HepG2 (cell line): ENCODE results near the gene TANGO6. TPM values are rescaled to one million over a fixed set of nuclear protein-coding genes. Genes with fewer than 3 reads are reported as not detected.

ENCODE experiments used
- ATAC-seq: fragments of 200-7000 bp; cut with Tn5 transposase; 3 replicates; pipeline ENCODE4 v1.9.1; 2020; ENCODE audit warnings: mild to moderate bottlenecking, moderate library complexity
- BruUV-seq: library from RNA; stranded (reverse); fragments of 400-500 nt; replicated peaks from 2 replicates; lab custom pipeline; 2021; lab: Mats Ljungman, UMichigan
- CTCF ChIA-PET: fragments of 300-600 bp; formaldehyde crosslinking; extraction: SDS; loops from one replicate; lab custom pipeline; 2021; ENCODE audit warnings: low total read pairs, inconsistent platforms, low intra/inter-chr PET ratio; lab: Yijun Ruan, JAX
- POLR2A ChIA-PET: fragments of 350-600 bp; sonication (Branson Sonifier 250); formaldehyde crosslinking; loops from one replicate; lab custom pipeline; 2020; ENCODE audit warnings: antibody characterized with exemption, inconsistent platforms; lab: Yijun Ruan, JAX
- DNase-seq: peaks from one replicate; pipeline ENCODE4 v3.0.0-alpha.2; 2015; ENCODE audit warnings: low spot score
- FAIRE-seq: peaks from 3 replicates; lab custom pipeline; 2011; peaks lifted over from hg19 to GRCh38; lab: Jason Lieb, UNC
- H2AFZ ChIP-seq: one replicate; pipeline ENCODE4 v1.6.1; 2011; ENCODE audit warnings: low read length, inconsistent platforms
- H3K27ac ChIP-seq: fragments of 300-600 bp; 3 replicates; pipeline ENCODE4 v1.8.0; 2011; ENCODE audit warnings: mixed run types, mild to moderate bottlenecking, mixed read lengths, low read length, inconsistent platforms; ENCODE audit not compliant: insufficient read depth; ENCODE audit errors: extremely low read length
- H3K27me3 ChIP-seq, 2 experiments: fragments of 200-600 bp in 1 of 2; 2 replicates in 1 of 2; 3 replicates in 1 of 2; pipeline versions ENCODE4 v1.6.0 to v1.8.0; 2011; ENCODE audit warnings: low read length in 2 of 2, mild to moderate bottlenecking in 2 of 2, moderate library complexity in 2 of 2, inconsistent platforms in 1 of 2; ENCODE audit not compliant: insufficient read depth in 2 of 2, control insufficient read depth in 1 of 2
- H3K36me3 ChIP-seq, 2 experiments: fragments of 200-600 bp in 1 of 2; replicated peaks in 1 of 2; 2 replicates in 1 of 2; 3 replicates in 1 of 2; pipeline versions ENCODE4 v1.5.1 to v1.8.0; 2011; ENCODE audit warnings: low read length in 2 of 2, inconsistent platforms in 1 of 2; ENCODE audit not compliant: insufficient read depth in 2 of 2, control insufficient read depth in 1 of 2
- H3K4me1 ChIP-seq: 2 replicates; pipeline ENCODE4 v1.5.1; 2012; ENCODE audit warnings: low read length, inconsistent platforms; ENCODE audit not compliant: insufficient read depth
- H3K4me2 ChIP-seq: 2 replicates; pipeline ENCODE4 v1.6.0; 2011; ENCODE audit warnings: low read depth, low read length, inconsistent platforms
- H3K4me3 ChIP-seq, 3 experiments: fragments of 200-600 bp in 1 of 3; sonication (generic), shearing (Covaris generic) in 1 of 3; replicated peaks in 1 of 3; 2 replicates each; pipeline ENCODE4 v1.5.1; 2011 to 2016; ENCODE audit warnings: low read length in 3 of 3, inconsistent platforms in 2 of 3, low read depth in 2 of 3, mild to moderate bottlenecking in 2 of 3, control low read depth in 1 of 3, mixed read lengths in 1 of 3; ENCODE audit not compliant: insufficient read depth in 1 of 3
- H3K79me2 ChIP-seq: one replicate; pipeline ENCODE4 v1.6.1; 2011; ENCODE audit warnings: low read length, inconsistent platforms; ENCODE audit not compliant: insufficient read depth
- H3K9ac ChIP-seq: 2 replicates; pipeline ENCODE4 v1.6.0; 2011; ENCODE audit warnings: mild to moderate bottlenecking, low read depth, low read length, inconsistent platforms; ENCODE audit not compliant: insufficient read depth
- H3K9me3 ChIP-seq: 2 replicates; pipeline ENCODE4 v1.5.1; 2012; ENCODE audit warnings: mild to moderate bottlenecking, low read length
- H4K20me1 ChIP-seq: 2 replicates; pipeline ENCODE4 v1.6.0; 2011; ENCODE audit warnings: inconsistent platforms, mild to moderate bottlenecking, low read length, moderate library complexity; ENCODE audit not compliant: insufficient read depth
- ATF2 ChIP-seq: sonication (generic); formaldehyde crosslinking; IDR thresholded peaks from 2 replicates; pipeline ENCODE4 v1.4.0; 2020; ENCODE audit warnings: missing genetic modification reagents
- ATF6 ChIP-seq: sonication (generic); formaldehyde crosslinking; conservative IDR thresholded peaks from 2 replicates; pipeline ENCODE4 v1.4.0; 2020; ENCODE audit warnings: missing genetic modification reagents
- DNMT1 ChIP-seq: sonication (generic); formaldehyde crosslinking; IDR thresholded peaks from 2 replicates; pipeline ENCODE4 v1.5.1; 2020; ENCODE audit warnings: mild to moderate bottlenecking, missing genetic modification reagents
- FOSL2 ChIP-seq: sonication (generic); formaldehyde crosslinking; IDR thresholded peaks from 2 replicates; pipeline ENCODE4 v1.4.0; 2020; ENCODE audit warnings: missing genetic modification reagents
- HIVEP1 ChIP-seq: sonication (generic); formaldehyde crosslinking; IDR thresholded peaks from 2 replicates; pipeline ENCODE4 v1.4.0; 2020; ENCODE audit warnings: mild to moderate bottlenecking, missing genetic modification reagents
- IRX3 ChIP-seq: sonication (generic); formaldehyde crosslinking; IDR thresholded peaks from 2 replicates; pipeline ENCODE4 v1.8.1; 2023; ENCODE audit warnings: mild to moderate bottlenecking, low read depth, missing genetic modification reagents, borderline replicate concordance
- PATZ1 ChIP-seq: sonication (generic); formaldehyde crosslinking; IDR thresholded peaks from 2 replicates; pipeline ENCODE4 v1.4.0; 2020; ENCODE audit warnings: missing genetic modification reagents
- PHF5A ChIP-seq: IDR thresholded peaks from one replicate; pipeline ENCODE4 v1.6.1; 2018; ENCODE audit warnings: low read depth, missing genetic modification reagents; ENCODE audit not compliant: unreplicated experiment
- POLR2AphosphoS2 ChIP-seq: IDR thresholded peaks from 2 replicates; pipeline ENCODE4 v1.6.1; 2011; ENCODE audit warnings: low read depth, low read length, improper control_type of control experiment
- TAF1 ChIP-seq: sonication (generic); formaldehyde crosslinking; IDR thresholded peaks from 2 replicates; pipeline ENCODE4 v1.4.0; 2020; ENCODE audit warnings: missing genetic modification reagents
- THAP11 ChIP-seq: IDR thresholded peaks from 2 replicates; pipeline ENCODE4 v1.6.1; 2016; ENCODE audit warnings: missing biosample characterization, missing genetic modification reagents
- ZBTB8A ChIP-seq: sonication (generic); formaldehyde crosslinking; IDR thresholded peaks from 2 replicates; pipeline ENCODE4 v1.4.0; 2020; ENCODE audit warnings: mild to moderate bottlenecking, low read depth, missing genetic modification reagents, borderline replicate concordance
- ZNF264 ChIP-seq: sonication (generic); formaldehyde crosslinking; IDR thresholded peaks from 2 replicates; pipeline ENCODE4 v1.4.0; 2020; ENCODE audit warnings: missing genetic modification reagents
- ZNF558 ChIP-seq: sonication (generic); formaldehyde crosslinking; IDR thresholded peaks from 2 replicates; pipeline ENCODE4 v1.9.0; 2022; ENCODE audit warnings: mild to moderate bottlenecking, missing genetic modification reagents, borderline replicate concordance
- ZNF746 ChIP-seq: sonication (generic); formaldehyde crosslinking; IDR thresholded peaks from 2 replicates; pipeline ENCODE4 v1.8.0; 2022; ENCODE audit warnings: mild to moderate bottlenecking, missing genetic modification reagents
- WGBS: methylation state at CpG from one replicate; pipeline ENCODE4 v1.1.6; 2017; ENCODE audit warnings: low lambda C conversion rate; 5-methylcytosine and 5-hydroxymethylcytosine counted together
- in situ Hi-C: cut with HindIII; loops from 2 replicates; pipeline ENCODE4 v1.10.0; 2017; ENCODE audit warnings: low pct_unique_long_range_greater_than_20kb; ENCODE audit not compliant: extremely low pct_ligation_motif_present
- intact Hi-C: fragments of 100-400 bp; cut with micrococcal nuclease; formaldehyde crosslinking; loops from one replicate; pipeline ENCODE4 v1.10.0; 2022; ENCODE audit not compliant: unreplicated experiment
- polyA plus RNA-seq, 8 experiments: library from polyadenylated mRNA; depleted of rRNA in 3 of 8; stranded (reverse) in 7 of 8; unstranded in 1 of 8; fragments of >200 nt; fragmentation: Illumina TruSeq in 4 of 8; extraction: Trizol in 4 of 8; gene quantifications; 2 replicates each; pipeline versions ENCODE4 v1.2.1 to v1.2.3, GENCODE V29; 2011 to 2016; ENCODE audit warnings: low read depth in 4 of 8, missing spikeins in 1 of 8, mixed read lengths in 1 of 8; ENCODE audit not compliant: insufficient read depth in 1 of 8
- total RNA-seq, 5 experiments: library from RNA; depleted of rRNA; stranded (reverse); fragments of >200 nt; fragmentation: Illumina TruSeq; extraction: Trizol; gene quantifications; 2 replicates each; pipeline ENCODE4 v1.2.3, GENCODE V29; 2016; ENCODE audit warnings: low read depth in 1 of 5

Gene TANGO6
- total and polyA plus RNA-seq, 2 of the 13 experiments (the other 11 are each of a cell fraction or from before 2014, with no cell fraction given): 7.2 to 13.3 TPM

DNA sequence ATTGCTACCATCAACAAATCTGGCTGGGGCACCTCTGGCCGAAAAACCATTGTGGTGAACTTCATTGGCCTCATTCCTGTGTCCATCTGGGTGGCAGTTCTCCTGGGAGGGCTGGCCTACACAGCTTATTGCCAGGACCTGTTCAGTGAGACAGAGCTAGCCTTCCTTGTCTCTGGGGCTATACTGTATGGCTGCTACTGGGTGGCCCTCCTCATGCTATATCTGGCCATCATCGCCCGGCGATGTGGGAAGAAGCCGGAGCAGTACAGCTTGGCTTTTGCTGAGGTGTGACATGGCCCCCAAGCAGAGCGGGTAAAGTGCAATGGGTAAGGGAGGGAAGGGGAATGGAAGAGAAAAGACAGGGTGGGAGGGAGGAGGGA is 271.6 kb downstream of the TANGO6 start:
- ATAC-seq (no peak), DNase-seq (no peak)
- Histone ChIP-seq H3K4me3 (no peak overlapping the region), H3K4me1 (0 out of 2 replicates have a peak, but pooled peaks cover 5% of the 10 kb centered on the region), H3K4me2 (no peak overlapping the region), H3K9me3 (no peaks in the 10 kb centered on the region)
- WGBS: 97% methylated on average over 6 of the region's 6 CpGs
- TF ChIP-seq IRX3 (CRISPR knock-in tag): no peak
- no peak for TF ChIP-seq ZNF264
- no peak for TF ChIP-seq ZBTB8A (CRISPR knock-in tag)
- no peak for TF ChIP-seq FOSL2
- no peak for TF ChIP-seq PHF5A (CRISPR knock-in tag)
- TF ChIP-seq, all 625 proteins: peak for 0
- no peak for FAIRE-seq
- no peak overlapping the region for H3K9ac ChIP-seq
- no peak overlapping the region for H3K27ac ChIP-seq
- H2AFZ ChIP-seq: no peak overlapping the region
- peaks cover 14 to 31% of the 10 kb centered on the region in 2 experiments for H3K36me3 ChIP-seq
- ChIA-PET CTCF (no interaction called here), POLR2A (no interaction called here)
- no peaks in the 10 kb centered on the region for H4K20me1 ChIP-seq
- no peaks in the 10 kb centered on the region for H3K27me3 ChIP-seq
- H3K79me2 ChIP-seq: no peaks in the 10 kb centered on the region
- intact Hi-C loops: no loop called here
- no TSS peak for BruUV-seq
- in situ Hi-C loops: loop anchor here (25.0 kb wide), 1 partner anchor 403 kb away; no protein-coding TSS in a partner anchor

DNA sequence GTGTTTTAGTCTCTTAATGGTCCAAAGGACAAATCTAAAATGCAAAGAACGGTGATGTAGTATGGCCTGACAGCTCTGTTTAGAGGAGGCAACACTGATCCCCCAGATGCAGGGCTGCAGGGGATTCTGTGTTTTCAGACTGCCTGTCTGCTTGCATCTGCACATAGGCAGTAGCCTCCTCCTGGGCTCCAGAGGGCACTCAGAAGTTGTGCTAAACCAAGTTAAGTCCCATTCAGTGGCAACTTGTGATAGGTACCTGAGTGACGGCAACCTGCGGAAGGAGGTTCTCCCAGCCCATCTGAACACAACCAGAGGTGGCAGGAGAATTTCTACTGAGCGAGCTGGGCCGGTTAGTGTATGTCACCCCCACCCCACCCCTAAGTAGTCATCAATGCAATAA is 272.0 kb downstream of the TANGO6 start:
- no peaks in the 10 kb centered on the region for H3K79me2 ChIP-seq
- ChIA-PET POLR2A (no interaction called here), CTCF (no interaction called here)
- BruUV-seq: no TSS peak
- DNase-seq (no peak), FAIRE-seq (no peak), ATAC-seq (no peak)
- 97% methylated on average over 4 of the region's 5 CpGs for WGBS
- H4K20me1 ChIP-seq: no peaks in the 10 kb centered on the region
- H3K27ac ChIP-seq: no peak overlapping the region
- H3K4me2 ChIP-seq: no peak overlapping the region
- H3K4me3 ChIP-seq: no peak overlapping the region
- H3K4me1 ChIP-seq: 0 out of 2 replicates have a peak, but pooled peaks cover 5% of the 10 kb centered on the region
- H3K27me3 ChIP-seq: no peaks in the 10 kb centered on the region
- intact Hi-C loops (no loop called here), in situ Hi-C loops (loop anchor here (25.0 kb wide), 1 partner anchor 403 kb away; no protein-coding TSS in a partner anchor)
- peaks cover 14 to 35% of the 10 kb centered on the region in 2 experiments for H3K36me3 ChIP-seq
- no peak overlapping the region for H3K9ac ChIP-seq
- H3K9me3 ChIP-seq: no peaks in the 10 kb centered on the region
- no peak overlapping the region for H2AFZ ChIP-seq
- no peak for TF ChIP-seq DNMT1 (CRISPR knock-in tag)
- TF ChIP-seq ZNF746: no peak
- no peak for TF ChIP-seq ZNF558
- no peak for TF ChIP-seq ATF2 (CRISPR knock-in tag)
- no peak for TF ChIP-seq TAF1 (CRISPR knock-in tag)
- no peak for TF ChIP-seq POLR2AphosphoS2
- no peak for TF ChIP-seq HIVEP1 (CRISPR knock-in tag)
- no peak for TF ChIP-seq PATZ1 (CRISPR knock-in tag)
- no peak for TF ChIP-seq THAP11 (CRISPR knock-in tag)
- TF ChIP-seq ATF6: no peak
